Right lobe of liver (tissue), 6 donors: ENCODE measurements around the gene THRA. TPM values are rescaled to one million over a fixed set of nuclear protein-coding genes. Genes with fewer than 3 reads are reported as not detected.
A peak's percentile ranks its signal among the peaks of the same experiment; 100 is the strongest.

ENCODE experiments used
- ATAC-seq, 4 donors: fragments of 200-7000 bp; cut with Tn5 transposase; one replicate each; pipeline ENCODE4 v1.9.1; 2020; ENCODE audit warnings: mild to moderate bottlenecking in 4 of 4, moderate library complexity in 4 of 4
- DNase-seq, 3 donors: peaks; one replicate each; pipeline ENCODE4 v3.0.0-alpha.2; 2020
- H3K27ac ChIP-seq, 3 donors: fragments of 200-600 bp; one replicate each; pipeline ENCODE4 v1.8.0; 2022
- H3K27me3 ChIP-seq, 2 donors: fragments of 200-600 bp; one replicate each; pipeline ENCODE4 v1.8.0; 2022
- H3K36me3 ChIP-seq, 4 donors: fragments of 200-600 bp; sonication (generic) in 1 of 4; one replicate each; pipeline versions ENCODE4 v1.5.1 to v1.8.0; 2017 to 2022; ENCODE audit warnings: control low read depth in 1 of 4
- H3K4me1 ChIP-seq, 4 donors: fragments of 200-600 bp; sonication (generic) in 1 of 4; one replicate each; pipeline versions ENCODE4 v1.5.1 to v1.8.0; 2017 to 2022; ENCODE audit warnings: control low read depth in 1 of 4
- H3K4me3 ChIP-seq, 3 donors: fragments of 200-600 bp; one replicate each; pipeline ENCODE4 v1.8.0; 2022
- H3K9me3 ChIP-seq, 4 donors: fragments of 200-600 bp; sonication (generic) in 1 of 4; one replicate each; pipeline versions ENCODE4 v1.5.1 to v1.8.0; 2017 to 2022; ENCODE audit warnings: control low read depth in 1 of 4
- CTCF ChIP-seq, 4 donors: fragments of 200-600 bp in 3 of 4; fragments of 450-650 bp in 1 of 4; IDR thresholded peaks; one replicate each; pipeline versions ENCODE4 v1.5.1 to v1.8.0; 2016 to 2022; ENCODE audit warnings: antibody characterized with exemption in 4 of 4, mild to moderate bottlenecking in 2 of 4
- POLR2A ChIP-seq: fragments of 450-650 bp; IDR thresholded peaks from one replicate; pipeline ENCODE4 v1.6.1; 2017; ENCODE audit warnings: antibody characterized with exemption, mild to moderate bottlenecking
- WGBS: methylation state at CpG from one replicate; pipeline ENCODE4 v1.1.6; 2018; ENCODE audit warnings: low coverage, low lambda C conversion rate; ENCODE audit not compliant: insufficient coverage; ENCODE audit errors: missing lambda C conversion rate; 5-methylcytosine and 5-hydroxymethylcytosine counted together
- intact Hi-C, 2 donors: fragments of 100-400 bp; cut with DNase I; formaldehyde crosslinking; loops; one replicate each; pipeline versions ENCODE4 v1.11.2 to v1.14.1; 2022
- total RNA-seq, 6 experiments: library from RNA; depleted of rRNA in 2 of 6; stranded (reverse); fragments of >200 nt in 2 of 6; fragmentation: NEBNext Ultra II Directional in 3 of 6; extraction: Animal tissue kit (Norgen Biotek cat#: 25700) in 3 of 6; gene quantifications; one replicate each; pipeline versions ENCODE4 v1.1.0 to v1.2.4, GENCODE V29; 2016 to 2023
- donor health status: DM: no; HTN: yes; CAD: no.
- donor health status: DM: no; HTN: no; CAD: no.
- donor health status: DM: no; HTN: no; CAD: no.
- donor health status: DM: no; HTN: yes; CAD: no.
- donor health status: DM: no; HTN: yes; CAD: no.

Gene THRA
- total RNA-seq, 6 experiments from 2014 or later: 3.7 to 9.4 (median 7.7) TPM

- Histone ChIP-seq H3K36me3 (peaks cover 0 to 42% (median 8%) of the 10 kb centered on the region in 4 donors), H3K4me3 (no peak overlapping the region), H3K4me1 (peaks cover 0 to 25% (median 7%) of the 10 kb centered on the region in 4 donors), H3K9me3 (no peaks in the 10 kb centered on the region), H3K27me3 (no peaks in the 10 kb centered on the region), H3K27ac (no peak overlapping the region)
- DNase-seq (no peak), ATAC-seq (no peak)
- no peak for TF ChIP-seq POLR2A
- TF ChIP-seq CTCF (IDR thresholded peaks at IDR 0.05): no peak
- intact Hi-C loops: no loop called here
- 90% methylated on average over 5 of the region's 19 CpGs for WGBS
Measured at GRCh38 chr17:40022961-40023541, 39.7 kb upstream of the THRA start.

GRCh38 chr17:40023590-40024292 lies 39.0 kb upstream of the THRA start:
- Histone ChIP-seq H3K27me3 (no peaks in the 10 kb centered on the region), H3K9me3 (no peaks in the 10 kb centered on the region), H3K36me3 (peaks cover 0 to 49% (median 8%) of the 10 kb centered on the region in 4 donors), H3K4me3 (no peak overlapping the region), H3K27ac (no peak overlapping the region), H3K4me1 (peaks cover 0 to 25% (median 7%) of the 10 kb centered on the region in 4 donors)
- TF ChIP-seq CTCF (IDR thresholded peaks at IDR 0.05) (no peak), POLR2A (no peak)
- peak in 1 of 3 donors; percentile 67 for DNase-seq
- intact Hi-C loops: no loop called here
- ATAC-seq: peak in 3 of 4 donors; percentile 8 to 51 (median 22)
- 48% methylated on average over 8 of the region's 10 CpGs for WGBS

GRCh38 chr17:40024901-40025300 lies 37.9 kb upstream of the THRA start:
- Histone ChIP-seq H3K27me3 (no peaks in the 10 kb centered on the region), H3K4me1 (peaks cover 0 to 25% (median 7%) of the 10 kb centered on the region in 4 donors), H3K4me3 (no peak overlapping the region), H3K27ac (no peak overlapping the region), H3K9me3 (no peaks in the 10 kb centered on the region), H3K36me3 (peaks cover 0 to 52% (median 14%) of the 10 kb centered on the region in 4 donors)
- ATAC-seq (no peak), DNase-seq (no peak)
- WGBS: 100% methylated on average over 4 of the region's 8 CpGs
- TF ChIP-seq CTCF (IDR thresholded peaks at IDR 0.05) (no peak), POLR2A (no peak)
- intact Hi-C loops: no loop called here

GRCh38 chr17:40025559-40025958 lies 37.2 kb upstream of the THRA start:
- ATAC-seq: no peak

More at GRCh38 chr17:40025559-40025958, 37.2 kb upstream of the THRA start:
- no peak for DNase-seq
- H3K27ac ChIP-seq: no peak overlapping the region
- 90% methylated on average over 2 of the region's 2 CpGs for WGBS
- no peak overlapping the region for H3K4me3 ChIP-seq
- H3K4me1 ChIP-seq: peaks cover 0 to 25% (median 7%) of the 10 kb centered on the region in 4 donors
- TF ChIP-seq POLR2A: no peak
- TF ChIP-seq CTCF (IDR thresholded peaks at IDR 0.05): no peak
- intact Hi-C loops: no loop called here
- H3K9me3 ChIP-seq: no peaks in the 10 kb centered on the region
- peaks cover 0 to 56% (median 13%) of the 10 kb centered on the region in 4 donors for H3K36me3 ChIP-seq
- no peaks in the 10 kb centered on the region for H3K27me3 ChIP-seq
